Calu3 (cell line): ENCODE data around the gene HEBP1. TPM values are rescaled to one million over a fixed set of nuclear protein-coding genes. Genes with fewer than 3 reads are reported as not detected.

Experiments
- BruUV-seq: library from RNA; stranded (reverse); fragments of 400-500 nt; replicated peaks from 2 replicates; lab custom pipeline; 2021; lab: Mats Ljungman, UMichigan
- CTCF ChIA-PET: fragments of 300-600 bp; sonication (Branson Sonifier 250); formaldehyde crosslinking; loops from one replicate; lab custom pipeline; 2022; ENCODE audit warnings: antibody characterized with exemption; lab: Charles Lee
- DNase-seq: peaks from one replicate; pipeline ENCODE4 v3.0.0; 2022
- H3K27ac Mint-ChIP-seq: one replicate; pipeline ENCODE4 v1.8.0; 2022; ENCODE audit warnings: mixed read lengths; ENCODE audit not compliant: unreplicated experiment
- H3K27me3 Mint-ChIP-seq: one replicate; pipeline ENCODE4 v1.8.0; 2022; ENCODE audit warnings: mixed read lengths; ENCODE audit not compliant: unreplicated experiment
- H3K36me3 Mint-ChIP-seq: one replicate; pipeline ENCODE4 v1.8.0; 2022; ENCODE audit warnings: mild to moderate bottlenecking, moderate library complexity, mixed read lengths; ENCODE audit not compliant: insufficient read depth, unreplicated experiment
- H3K4me1 Mint-ChIP-seq: one replicate; pipeline ENCODE4 v1.8.0; 2022; ENCODE audit warnings: mild to moderate bottlenecking, low read depth, mixed read lengths; ENCODE audit not compliant: unreplicated experiment
- H3K4me3 Mint-ChIP-seq: one replicate; pipeline ENCODE4 v1.8.0; 2022; ENCODE audit warnings: mild to moderate bottlenecking, low read depth, moderate library complexity, mixed read lengths; ENCODE audit not compliant: unreplicated experiment
- H3K9me3 Mint-ChIP-seq: one replicate; pipeline ENCODE4 v1.8.0; 2022; ENCODE audit warnings: low read depth, mixed read lengths; ENCODE audit not compliant: unreplicated experiment
- CTCF ChIP-seq: fragments of 200-600 bp; IDR thresholded peaks from one replicate; pipeline ENCODE4 v1.8.0; 2022; ENCODE audit warnings: antibody characterized with exemption; ENCODE audit not compliant: unreplicated experiment
- intact Hi-C: fragments of 100-400 bp; cut with micrococcal nuclease; formaldehyde crosslinking; loops from one replicate; pipeline ENCODE4 v1.10.0; 2022; ENCODE audit not compliant: unreplicated experiment
- total RNA-seq: library from RNA; stranded (reverse); gene quantifications from 2 replicates; pipeline ENCODE4 v1.2.3, GENCODE V29; 2022

Gene HEBP1
- total RNA-seq, 1 experiment from 2014 or later, result 10.6 TPM

- intact Hi-C loops, result no loop called here
- no peak overlapping the region for H3K27ac Mint-ChIP-seq
- peaks cover 11% of the 10 kb centered on the region for H3K36me3 Mint-ChIP-seq
- H3K4me1 Mint-ChIP-seq, result peaks cover 20% of the 10 kb centered on the region
- no TSS peak for BruUV-seq
- no peak for DNase-seq
- CTCF ChIA-PET, result no interaction called here
- no peak overlapping the region for H3K4me3 Mint-ChIP-seq
- H3K27me3 Mint-ChIP-seq, result no peaks in the 10 kb centered on the region
- TF ChIP-seq CTCF, result no peak
- no peaks in the 10 kb centered on the region for H3K9me3 Mint-ChIP-seq
Measured at GRCh38 chr12:12945591-12945990, 54.5 kb downstream of the HEBP1 start.

GRCh38 chr12:12943586-12944260 is 56.3 kb downstream of the HEBP1 start:
- CTCF ChIA-PET, result no interaction called here
- no peaks in the 10 kb centered on the region for H3K9me3 Mint-ChIP-seq
- H3K27ac Mint-ChIP-seq, result no peak overlapping the region
- peaks cover 25% of the 10 kb centered on the region for H3K36me3 Mint-ChIP-seq
- H3K4me1 Mint-ChIP-seq, result peaks cover 20% of the 10 kb centered on the region
- DNase-seq, result no peak
- no peak overlapping the region for H3K4me3 Mint-ChIP-seq
- intact Hi-C loops, result no loop called here
- no peaks in the 10 kb centered on the region for H3K27me3 Mint-ChIP-seq
- BruUV-seq, result no TSS peak
- no peak for TF ChIP-seq CTCF

- H3K9me3 Mint-ChIP-seq, result no peaks in the 10 kb centered on the region
- peaks cover 10% of the 10 kb centered on the region for H3K4me1 Mint-ChIP-seq
- DNase-seq, result no peak
- CTCF ChIA-PET, result no interaction called here
- intact Hi-C loops, result no loop called here
- no peak overlapping the region for H3K27ac Mint-ChIP-seq
- BruUV-seq, result no TSS peak
- no peak for TF ChIP-seq CTCF
- H3K4me3 Mint-ChIP-seq, result no peak overlapping the region
- H3K27me3 Mint-ChIP-seq, result no peaks in the 10 kb centered on the region
- peaks cover 40% of the 10 kb centered on the region for H3K36me3 Mint-ChIP-seq
Measured at GRCh38 chr12:12941450-12942350, 58.4 kb downstream of the HEBP1 start.

GRCh38 chr12:12939888-12940287 is 60.2 kb downstream of the HEBP1 start:
- H3K4me1 Mint-ChIP-seq, result no peaks in the 10 kb centered on the region
- H3K27ac Mint-ChIP-seq, result peak overlapping the region; percentile 35
- intact Hi-C loops, result no loop called here
- no peaks in the 10 kb centered on the region for H3K9me3 Mint-ChIP-seq
- no peaks in the 10 kb centered on the region for H3K27me3 Mint-ChIP-seq
- BruUV-seq, result no TSS peak
- CTCF ChIA-PET, result interaction anchor here (0.6 kb wide), 1 partner anchor 23 kb away, joined by 3 read pairs; no protein-coding TSS in a partner anchor
- H3K4me3 Mint-ChIP-seq, result no peak overlapping the region
- peaks cover 44% of the 10 kb centered on the region for H3K36me3 Mint-ChIP-seq
- no peak for DNase-seq
- TF ChIP-seq CTCF, result no peak
